ENCODE measurements around the gene TEX14.

TEX14 gene

GRCh38 chr17:58565389-58566311 lies 126.2 kb downstream of the TEX14 start:
- H3K27ac ChIP-seq, result no peak overlapping the region
- H3K9ac ChIP-seq, result no peak overlapping the region
- no peak for TF ChIP-seq CTCF (IDR thresholded peaks at IDR 0.05)
- H3K4me1 ChIP-seq, result no peaks in the 10 kb centered on the region
- no peaks in the 10 kb centered on the region for H3K27me3 ChIP-seq (ENCODE audit: control insufficient read depth, insufficient read depth, low read length)
- H2AFZ ChIP-seq, result no peak overlapping the region
- H3K9me3 ChIP-seq (ENCODE audit: control insufficient read depth, low read length), result no peaks in the 10 kb centered on the region
- H3K79me2 ChIP-seq, result no peaks in the 10 kb centered on the region
- H3K4me2 ChIP-seq (ENCODE audit: low read length), result no peak overlapping the region
- H3K36me3 ChIP-seq (ENCODE audit: control insufficient read depth, insufficient read depth, low read length), result no peaks in the 10 kb centered on the region
- no peak overlapping the region for H3K4me3 ChIP-seq (ENCODE audit: low read depth, low read length)

GRCh38 chr17:58564971-58565370 lies 126.9 kb downstream of the TEX14 start:
- Histone ChIP-seq H3K4me3 (ENCODE audit: low read depth, low read length) (no peak overlapping the region), H3K79me2 (no peaks in the 10 kb centered on the region), H3K27me3 (ENCODE audit: control insufficient read depth, insufficient read depth, low read length) (no peaks in the 10 kb centered on the region), H3K9ac (no peak overlapping the region), H2AFZ (no peak overlapping the region), H3K36me3 (ENCODE audit: control insufficient read depth, insufficient read depth, low read length) (no peaks in the 10 kb centered on the region), H3K9me3 (ENCODE audit: control insufficient read depth, low read length) (no peaks in the 10 kb centered on the region), H3K4me1 (no peaks in the 10 kb centered on the region), H3K4me2 (ENCODE audit: low read length) (no peak overlapping the region), H3K27ac (no peak overlapping the region)
- TF ChIP-seq CTCF (IDR thresholded peaks at IDR 0.05), result no peak

- Histone ChIP-seq H3K4me1 (no peaks in the 10 kb centered on the region), H3K27ac (no peak overlapping the region), H3K4me2 (ENCODE audit: low read length) (no peak overlapping the region), H3K4me3 (ENCODE audit: low read depth, low read length) (no peak overlapping the region), H2AFZ (no peak overlapping the region), H3K27me3 (ENCODE audit: control insufficient read depth, insufficient read depth, low read length) (no peaks in the 10 kb centered on the region), H3K9me3 (ENCODE audit: control insufficient read depth, low read length) (no peaks in the 10 kb centered on the region), H3K9ac (no peak overlapping the region), H3K79me2 (no peaks in the 10 kb centered on the region), H3K36me3 (ENCODE audit: control insufficient read depth, insufficient read depth, low read length) (no peaks in the 10 kb centered on the region)
- TF ChIP-seq CTCF (IDR thresholded peaks at IDR 0.05), result no peak
Measured at GRCh38 chr17:58564243-58564642, 127.6 kb downstream of the TEX14 start.

- TF ChIP-seq CTCF (IDR thresholded peaks at IDR 0.05), result no peak
- H3K27me3 ChIP-seq (ENCODE audit: control insufficient read depth, insufficient read depth, low read length), result no peaks in the 10 kb centered on the region
- no peaks in the 10 kb centered on the region for H3K9me3 ChIP-seq (ENCODE audit: control insufficient read depth, low read length)
- H3K27ac ChIP-seq, result no peak overlapping the region
- no peak overlapping the region for H2AFZ ChIP-seq
- H3K4me2 ChIP-seq (ENCODE audit: low read length), result no peak overlapping the region
- no peaks in the 10 kb centered on the region for H3K4me1 ChIP-seq
- no peak overlapping the region for H3K9ac ChIP-seq
- H3K36me3 ChIP-seq (ENCODE audit: control insufficient read depth, insufficient read depth, low read length), result no peaks in the 10 kb centered on the region
- H3K4me3 ChIP-seq (ENCODE audit: low read depth, low read length), result no peak overlapping the region
- no peaks in the 10 kb centered on the region for H3K79me2 ChIP-seq
Measured at GRCh38 chr17:58560511-58560910, 131.3 kb downstream of the TEX14 start.

GRCh38 chr17:58557981-58558380 lies 133.9 kb downstream of the TEX14 start:
- Histone ChIP-seq H3K27ac (no peak overlapping the region), H3K9me3 (ENCODE audit: control insufficient read depth, low read length) (no peaks in the 10 kb centered on the region), H2AFZ (no peak overlapping the region), H3K79me2 (no peaks in the 10 kb centered on the region), H3K4me2 (ENCODE audit: low read length) (no peak overlapping the region), H3K4me1 (no peaks in the 10 kb centered on the region), H3K27me3 (ENCODE audit: control insufficient read depth, insufficient read depth, low read length) (no peaks in the 10 kb centered on the region), H3K36me3 (ENCODE audit: control insufficient read depth, insufficient read depth, low read length) (no peaks in the 10 kb centered on the region), H3K4me3 (ENCODE audit: low read depth, low read length) (no peak overlapping the region), H3K9ac (no peak overlapping the region)
- TF ChIP-seq CTCF (IDR thresholded peaks at IDR 0.05), result no peak

Data from parathyroid adenoma (tissue), 2 donors.